HG03060 (cell line): ENCODE measurements around the gene INSYN1.

Experiments
- ATAC-seq: cut with Tn5 transposase; IDR thresholded peaks from one replicate; pipeline ENCODE4 v1.9.1; 2021; ENCODE audit warnings: low read depth, moderate number of reproducible peaks; ENCODE audit not compliant: unreplicated experiment

Gene INSYN1

DNA sequence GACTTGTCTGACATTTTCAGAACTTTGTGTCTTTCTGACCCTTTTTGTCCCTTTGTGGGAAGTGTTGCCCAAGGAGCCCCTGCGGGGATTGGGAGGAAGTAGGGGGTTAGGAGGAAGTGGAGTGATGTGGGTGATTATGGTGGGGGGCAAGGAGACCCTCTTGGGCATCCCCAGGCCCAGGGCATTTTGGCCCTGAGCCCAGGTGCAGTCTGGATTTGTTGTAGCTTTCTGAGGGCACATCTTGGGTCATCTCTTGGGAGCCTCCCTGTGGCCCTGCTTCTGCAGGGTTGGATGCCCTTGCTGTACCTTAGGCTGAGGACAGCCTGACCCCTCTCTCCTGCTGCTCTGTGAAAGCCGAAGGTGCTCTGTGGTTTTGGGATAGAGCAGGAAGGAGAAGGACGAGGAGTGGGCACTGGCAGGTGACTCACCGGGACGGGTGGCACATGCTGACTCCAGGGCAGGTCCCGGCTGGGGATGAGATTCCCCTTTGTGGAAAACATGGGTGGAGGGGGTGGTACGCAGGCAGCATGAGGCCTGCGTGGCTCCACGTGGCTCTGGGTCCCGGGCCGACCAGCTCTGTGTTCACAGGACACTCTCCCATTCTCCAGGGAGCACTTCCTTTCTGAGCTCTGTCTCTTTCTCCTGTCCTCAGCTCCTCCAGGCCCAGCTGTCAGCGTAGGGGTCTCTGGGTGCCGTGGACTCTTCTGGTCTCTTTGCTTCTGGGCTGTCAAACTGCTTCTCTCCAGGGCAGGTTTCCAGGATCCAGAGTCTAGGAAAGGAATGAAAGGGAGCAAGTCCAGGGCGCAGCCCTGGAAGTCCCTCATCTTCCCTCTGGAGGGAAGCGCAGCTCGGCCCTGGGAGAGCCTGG, 57.1 kb downstream of the INSYN1 start:
- no peak for ATAC-seq

DNA sequence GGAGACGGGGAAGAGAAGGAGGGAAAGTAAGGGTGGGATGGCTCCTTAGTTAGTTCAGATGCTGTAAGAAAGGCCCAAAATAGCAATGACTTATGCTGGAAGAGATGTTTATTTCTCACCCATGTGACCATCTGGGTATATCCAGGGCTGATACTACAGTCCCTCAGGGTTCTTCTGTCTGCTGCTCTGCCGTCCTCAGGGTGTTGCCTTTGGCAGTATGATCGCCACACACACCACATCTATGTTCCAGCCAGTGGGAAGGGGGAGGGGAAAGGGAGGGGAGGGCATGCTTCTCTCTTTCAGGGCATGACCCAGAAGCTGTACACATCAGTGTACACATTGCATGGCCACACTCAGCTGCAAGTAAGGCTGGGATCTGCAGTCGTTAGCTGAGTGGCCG, 58.7 kb downstream of the INSYN1 start:
- no peak for ATAC-seq

DNA sequence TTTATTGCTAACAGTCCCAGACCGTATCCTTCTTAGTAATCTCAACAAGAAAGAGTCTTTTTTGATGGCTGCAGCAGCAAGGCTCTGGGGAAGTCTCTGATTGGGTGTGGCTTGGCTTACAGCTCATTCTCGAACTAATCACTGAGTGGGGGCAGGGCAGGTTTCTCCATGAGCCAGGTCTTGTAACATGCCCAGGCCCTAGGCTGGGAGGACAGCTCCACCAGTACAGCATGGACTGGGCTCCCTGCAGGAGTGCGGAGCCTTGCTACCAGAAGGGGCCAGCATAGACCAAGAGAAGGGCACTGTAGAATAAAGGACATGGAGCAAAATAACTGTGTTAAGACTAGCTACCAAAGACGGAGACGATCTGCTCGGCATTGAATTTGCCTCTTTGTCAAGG, 61.8 kb downstream of the INSYN1 start:
- ATAC-seq, result no peak

DNA sequence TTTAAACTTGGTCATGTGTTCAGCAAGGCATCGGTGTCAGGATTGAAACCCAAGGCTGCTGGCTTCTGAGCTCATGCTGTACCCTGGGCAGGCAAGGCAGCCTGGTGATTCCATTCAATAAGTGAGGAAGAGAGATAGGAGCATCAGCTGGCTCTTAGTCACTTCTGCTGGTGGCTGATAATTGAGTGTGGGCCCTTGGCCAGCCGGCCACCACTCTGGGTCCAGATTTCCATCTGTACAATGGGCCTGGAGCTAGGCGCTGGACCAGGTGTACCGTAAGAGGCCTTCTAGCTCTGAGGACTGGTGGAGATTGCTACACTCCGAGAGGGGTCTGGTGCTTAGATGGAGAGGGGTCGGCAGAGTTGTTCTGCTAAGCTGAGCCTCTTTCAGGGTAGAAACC, 64.7 kb downstream of the INSYN1 start:
- ATAC-seq, result no peak

DNA sequence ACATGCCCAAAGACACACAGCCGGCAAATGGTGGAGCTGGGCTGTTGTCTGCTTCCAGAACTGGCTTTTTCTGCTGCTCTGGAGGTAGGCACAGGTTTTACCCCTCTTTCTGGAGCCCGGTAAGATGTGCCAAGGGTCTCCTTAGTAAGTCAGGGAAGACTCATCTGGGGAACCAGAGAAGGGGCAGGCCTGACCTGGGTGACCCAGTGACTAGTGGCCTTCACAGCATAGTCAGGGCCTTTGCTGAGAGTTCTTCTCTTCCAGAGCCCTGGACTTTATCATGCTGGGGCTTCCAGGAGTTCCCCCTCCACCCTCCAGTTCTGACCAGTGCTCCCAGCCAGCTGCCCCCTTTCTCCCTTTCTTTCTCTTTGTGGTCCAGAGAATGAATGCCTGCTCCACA, 65.8 kb downstream of the INSYN1 start:
- no peak for ATAC-seq

DNA sequence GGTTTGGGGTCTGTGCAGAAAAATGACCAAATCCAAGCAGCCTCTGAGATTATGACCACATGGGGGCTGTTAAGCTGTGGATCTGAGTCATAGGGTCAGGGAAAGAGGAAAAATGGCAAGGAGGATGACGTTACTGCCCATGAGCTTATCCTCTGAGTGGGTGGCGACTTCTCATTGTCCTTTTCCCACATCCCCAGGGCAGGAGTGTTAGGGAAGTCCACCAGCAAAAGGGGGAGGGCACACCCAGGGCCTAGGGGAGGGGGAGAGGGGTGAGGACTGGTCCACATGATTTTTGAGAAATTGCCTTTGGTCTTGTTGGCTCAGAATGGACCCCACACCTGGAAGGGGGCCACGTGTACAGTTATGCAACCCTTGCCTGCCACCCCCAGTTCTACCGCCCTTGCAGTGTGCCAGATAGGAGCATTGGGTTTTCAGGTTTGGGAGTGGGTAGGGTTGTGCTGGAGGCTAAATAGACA, 66.3 kb downstream of the INSYN1 start:
- no peak for ATAC-seq

DNA sequence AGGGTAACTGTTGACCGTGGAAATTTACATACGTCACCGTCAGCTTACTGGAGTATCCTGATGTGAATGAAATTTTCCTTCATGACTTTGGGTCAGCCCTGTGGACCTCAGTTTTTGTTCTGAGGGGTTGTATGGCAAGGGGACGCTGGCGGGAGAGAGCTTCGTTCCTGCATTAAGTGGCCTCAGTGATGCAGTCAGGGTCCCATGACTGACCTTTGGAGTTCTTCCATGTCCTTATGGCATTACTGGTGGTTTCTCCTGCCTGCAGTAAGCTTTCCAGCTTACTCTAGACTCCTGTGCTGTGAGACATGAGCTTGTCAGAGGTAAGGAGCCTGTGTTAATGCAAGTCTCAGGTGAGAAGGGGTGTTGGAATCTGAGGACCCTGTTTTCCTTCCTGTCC, 67.2 kb downstream of the INSYN1 start:
- ATAC-seq, result no peak
